IPS-NIHi7 (cell line): ENCODE data around the gene AMACR.
A peak's percentile ranks its signal among the peaks of the same experiment; 100 is the strongest.

Experiments used
- DNase-seq: peaks from one replicate; pipeline ENCODE4 v3.0.0; 2012; ENCODE audit warnings: mixed read lengths; ENCODE audit errors: extremely low spot score

Gene AMACR

DNA sequence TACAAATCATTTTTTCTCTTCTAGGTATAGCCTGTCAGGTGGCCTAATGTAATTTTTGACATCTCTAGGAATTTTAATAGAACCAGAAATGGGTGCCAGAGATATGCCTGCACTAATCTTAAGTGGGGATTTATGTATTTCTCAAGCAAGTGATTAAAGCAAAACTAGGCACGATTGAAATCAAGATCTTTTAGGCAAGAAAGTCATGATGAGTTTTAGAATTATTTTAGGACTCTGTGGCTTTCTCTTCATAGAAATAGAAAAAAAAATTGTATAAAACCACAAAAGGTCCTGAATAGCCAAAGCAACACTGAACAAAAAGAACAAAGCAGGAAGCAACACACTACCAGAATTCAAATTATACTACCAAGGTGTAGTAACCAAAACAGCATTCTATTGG, 952 bp upstream of the AMACR start:
- DNase-seq: no peak

GRCh38 chr5:34007201-34007620, 639 bp downstream of the AMACR start:
- peak; percentile 18 for DNase-seq

DNA sequence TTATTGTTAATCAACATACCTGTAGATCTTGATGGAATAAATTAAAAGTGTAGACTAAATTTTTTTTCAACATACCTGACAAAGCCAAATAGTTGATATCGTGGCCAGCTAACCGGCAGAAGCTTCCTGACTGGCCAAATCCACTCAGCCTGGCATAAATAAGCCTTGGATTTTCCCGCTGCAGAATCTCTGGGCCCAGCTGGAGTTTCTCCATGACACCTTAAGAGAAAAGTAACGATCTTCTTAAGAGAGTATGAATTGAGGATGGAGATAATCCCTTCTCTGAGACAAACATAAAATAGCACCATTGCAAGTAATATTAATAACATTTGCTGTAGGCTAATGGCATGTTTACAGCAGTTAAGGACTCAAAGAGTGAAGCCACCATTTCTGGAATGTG, 2.2 kb downstream of the AMACR start:
- DNase-seq: no peak

DNA sequence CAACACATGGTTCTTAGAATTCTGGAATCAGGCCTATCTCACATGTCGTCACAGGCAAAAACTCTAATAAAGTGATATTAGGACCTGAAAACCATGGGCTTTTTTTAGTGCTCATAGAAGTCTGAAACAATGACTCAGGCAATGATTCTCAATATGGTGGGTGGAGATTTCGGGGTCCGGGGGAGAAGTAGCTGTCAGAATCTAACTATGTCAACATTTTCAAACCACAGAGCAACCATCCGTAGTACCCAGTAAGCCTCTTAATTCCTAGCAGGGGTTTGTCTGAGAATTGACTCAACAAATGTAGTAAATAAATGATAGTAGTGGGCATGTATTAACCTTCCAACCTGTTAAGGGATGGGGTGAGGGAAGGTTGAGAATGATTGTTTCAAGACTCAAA, 2.6 kb downstream of the AMACR start:
- DNase-seq: no peak

- no peak for DNase-seq
Measured at GRCh38 chr5:34003941-34004340, 3.9 kb downstream of the AMACR start.

- DNase-seq: no peak
Measured at GRCh38 chr5:34002629-34003328, 5.1 kb downstream of the AMACR start.

GRCh38 chr5:34001241-34001841, 6.5 kb downstream of the AMACR start:
- no peak for DNase-seq

GRCh38 chr5:33999978-34000377, 7.9 kb downstream of the AMACR start:
- no peak for DNase-seq

DNA sequence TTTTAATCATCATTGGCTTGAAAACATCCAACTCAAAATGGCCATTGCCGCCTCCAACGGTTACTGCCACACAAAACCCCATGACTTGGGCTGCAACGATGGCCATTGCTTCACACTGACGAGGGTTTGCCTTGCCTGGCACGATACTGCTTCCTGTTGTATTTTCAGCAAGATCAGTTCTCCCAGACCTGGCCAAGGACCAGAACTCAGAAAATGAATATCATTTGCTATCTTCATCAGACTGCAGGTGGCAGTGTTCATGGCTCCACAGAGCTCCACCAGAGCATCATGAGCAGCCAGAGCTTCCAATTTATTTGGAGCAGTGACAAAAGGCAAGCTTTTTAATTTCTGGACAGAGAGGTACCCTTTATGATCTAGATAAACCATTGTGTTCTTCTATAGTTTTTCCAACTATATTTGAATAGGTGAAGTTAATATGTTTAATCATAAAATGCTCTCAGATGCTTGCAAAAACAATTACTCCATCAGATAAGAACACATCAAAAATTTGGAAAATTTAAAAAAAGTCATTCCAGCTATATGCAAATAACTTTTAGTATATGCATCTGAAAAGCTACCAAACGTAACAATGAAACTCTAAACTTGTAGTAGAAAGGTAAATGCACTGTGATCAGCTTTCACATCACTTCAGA, 10.4 kb downstream of the AMACR start:
- peak; percentile 59 for DNase-seq

- DNase-seq: no peak
Measured at GRCh38 chr5:33995865-33996264, 12.0 kb downstream of the AMACR start.

DNA sequence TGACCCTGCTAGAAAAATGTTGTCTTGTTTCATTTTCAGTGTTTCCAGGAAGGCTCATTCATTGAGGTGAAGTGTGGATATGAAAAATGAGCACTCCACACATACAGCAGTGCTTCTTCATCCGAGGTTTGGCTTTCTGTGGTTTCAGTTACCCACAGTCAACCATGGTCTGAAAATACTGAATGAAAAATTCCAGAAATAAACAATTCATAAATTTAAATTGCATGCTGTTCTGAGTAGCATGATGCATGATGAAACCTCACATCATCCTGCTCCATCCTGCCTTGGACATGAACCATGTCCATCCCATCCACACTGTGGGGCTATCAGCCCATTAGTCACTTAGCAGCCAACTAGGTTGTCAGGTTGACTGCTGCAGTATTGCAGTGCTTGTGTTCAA, 13.0 kb downstream of the AMACR start:
- no peak for DNase-seq

- no peak for DNase-seq
Measured at GRCh38 chr5:33992864-33993263, 15.0 kb downstream of the AMACR start.

DNA sequence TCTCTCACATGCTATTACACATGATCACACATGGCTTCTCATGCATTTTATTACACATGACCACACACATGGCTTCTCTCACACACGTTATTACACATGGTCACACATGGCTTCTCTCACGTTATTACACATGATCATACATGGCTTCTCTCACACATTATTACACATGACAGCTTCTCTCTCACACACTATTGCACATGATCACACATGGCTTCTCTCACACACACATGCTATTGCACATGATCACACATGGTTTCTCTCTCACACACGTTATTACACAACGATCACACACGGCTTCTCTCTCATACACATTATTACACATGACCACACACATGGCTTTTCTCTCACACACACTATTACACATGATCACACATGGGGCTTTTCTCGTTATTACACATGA, 22.4 kb downstream of the AMACR start:
- no peak for DNase-seq

DNA sequence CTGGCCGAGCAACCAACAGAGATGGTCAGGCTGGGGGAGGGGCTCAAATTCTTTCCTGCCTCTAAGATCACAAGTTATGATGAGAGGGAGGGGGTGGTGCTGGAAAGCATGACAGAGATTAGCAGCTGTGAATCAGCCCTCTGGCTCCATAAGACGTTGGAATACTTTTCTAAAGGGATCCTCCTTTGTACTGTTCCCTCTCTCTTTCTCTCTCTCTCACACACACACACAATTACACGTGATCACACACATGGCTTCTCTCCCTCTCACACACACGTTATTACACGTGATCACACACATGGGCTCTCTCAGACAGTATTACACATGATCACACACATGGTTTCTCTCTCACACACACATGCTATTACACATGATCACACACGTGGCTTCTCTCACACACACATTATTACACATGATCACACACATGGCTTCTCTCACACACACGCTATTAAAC, 23.2 kb downstream of the AMACR start, which contains the start of gene SLC45A2:
Gene SLC45A2 (minus strand): TSS at position 23 of the 454 bp plus-strand sequence. CDS start 110 bp downstream, outside the sequence.
- DNase-seq: no peak

DNA sequence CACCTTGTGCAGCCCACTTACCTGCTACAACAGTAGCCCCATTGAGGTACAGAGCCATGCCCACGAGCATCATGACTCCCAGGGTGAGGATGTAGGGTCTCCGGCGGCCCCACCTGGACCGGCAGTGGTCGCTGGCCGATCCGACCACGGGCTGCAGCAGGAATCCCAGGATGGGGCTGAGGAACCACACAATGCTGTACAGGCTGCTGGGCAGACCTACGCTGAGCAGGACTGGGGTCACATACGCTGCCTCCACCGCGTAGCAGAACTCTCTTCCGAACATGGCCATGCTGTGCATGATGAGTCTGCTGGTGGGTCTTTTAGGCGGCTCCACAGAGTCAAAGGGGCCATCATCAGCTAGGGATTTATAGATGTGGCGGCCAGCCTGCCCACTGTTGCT, 23.7 kb downstream of the AMACR start:
- DNase-seq: no peak

- DNase-seq: no peak
Measured at GRCh38 chr5:33981408-33982162, 26.3 kb downstream of the AMACR start.

GRCh38 chr5:33980030-33980429, 27.8 kb downstream of the AMACR start:
- DNase-seq: no peak

DNA sequence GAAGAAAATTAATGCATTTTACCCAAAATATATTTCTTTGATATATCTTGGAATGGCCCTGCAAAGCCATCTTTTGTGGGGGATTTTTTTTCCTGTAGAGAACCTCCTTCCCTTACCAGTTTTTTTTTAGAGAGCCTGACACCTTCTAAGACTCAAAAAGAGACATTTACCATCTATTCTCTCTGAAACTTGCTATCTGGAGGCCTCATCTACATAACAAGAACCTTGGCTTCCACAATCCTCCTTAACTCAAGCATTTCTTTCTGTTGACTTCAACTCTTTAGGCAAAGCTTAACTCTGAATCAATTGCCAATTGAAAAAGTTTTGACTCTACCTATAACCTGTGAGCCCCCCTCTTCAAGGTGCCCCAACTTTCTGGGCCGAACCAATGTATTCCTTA, 29.5 kb downstream of the AMACR start:
- no peak for DNase-seq

DNA sequence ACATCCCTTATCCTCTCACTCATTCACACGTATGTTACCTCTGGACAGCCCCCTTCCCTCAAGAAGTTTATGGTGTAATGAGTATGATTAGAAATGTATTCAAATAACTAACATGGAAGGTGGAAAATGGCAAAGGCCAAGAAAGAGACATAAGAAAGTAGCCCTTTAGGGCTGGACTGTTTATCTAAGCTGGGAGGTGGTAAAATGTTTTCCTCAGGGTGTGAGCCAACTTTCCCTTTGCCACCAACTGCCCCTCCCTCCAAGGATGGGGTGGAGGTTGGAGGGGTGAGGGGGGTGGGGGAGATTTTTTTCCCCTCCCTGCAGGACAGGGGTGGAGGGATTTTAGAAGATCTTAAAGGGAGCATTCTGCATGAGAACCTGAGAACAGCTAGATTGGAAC, 31.5 kb downstream of the AMACR start:
- DNase-seq: no peak

GRCh38 chr5:33975852-33976251, 32.0 kb downstream of the AMACR start:
- DNase-seq: no peak

GRCh38 chr5:33973271-33973670, 34.6 kb downstream of the AMACR start:
- no peak for DNase-seq
